ENCODE data around the gene CCDC184.

DNA sequence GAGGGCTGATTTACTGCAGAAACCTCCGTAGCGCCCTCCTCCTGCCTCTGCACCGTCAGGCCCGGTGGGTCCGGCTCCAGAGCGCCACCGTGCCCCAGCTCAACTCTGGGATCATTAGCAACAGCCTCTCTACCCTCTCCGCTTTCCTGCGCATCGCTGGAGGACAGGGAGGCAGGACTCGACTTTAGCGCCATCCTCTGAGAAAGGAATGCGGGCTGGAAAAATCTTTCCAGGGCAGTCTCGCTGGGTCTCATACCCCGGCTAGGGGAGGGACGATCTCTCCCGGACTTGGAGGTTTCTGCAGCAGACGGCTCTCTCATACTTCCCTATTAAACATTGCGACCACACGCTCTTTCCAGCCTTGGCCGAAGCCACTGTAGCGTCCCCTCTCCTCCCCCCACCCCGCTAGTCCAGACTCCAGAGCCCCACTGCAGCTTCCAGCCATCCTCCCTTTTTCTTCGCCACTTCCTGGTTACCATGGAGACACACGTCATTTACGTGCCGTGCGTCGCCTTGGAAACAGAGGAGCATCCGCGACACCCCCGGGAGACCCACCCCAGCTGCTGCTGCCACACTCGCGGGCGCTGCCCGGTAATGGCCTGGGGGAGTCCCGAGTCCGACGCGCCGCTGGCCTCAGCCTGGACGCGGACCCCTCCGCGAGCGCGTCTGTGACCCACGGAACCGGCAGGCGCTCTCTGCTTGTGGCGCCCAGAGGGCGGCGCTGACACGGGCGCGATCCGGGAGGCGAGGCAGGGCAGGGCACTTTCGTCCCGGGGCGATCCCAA is at the start of gene CCDC184:
- peak; percentile 10 to 53 (median 38) for TF ChIP-seq CTCF (IDR thresholded peaks at IDR 0.05)
- TF ChIP-seq POLR2AphosphoS5 (IDR thresholded peaks at IDR 0.05), result peak in 1 of 2 donors; percentile 19

Measured in upper lobe of left lung (tissue), 4 donors.